Endothelial cell (in vitro differentiated cells): Measurements from ENCODE around the gene ARHGEF5. TPM values are rescaled to one million over a fixed set of nuclear protein-coding genes. Genes with fewer than 3 reads are reported as not detected.

Experiments used
- DNase-seq: peaks from one replicate; pipeline ENCODE4 v3.0.0; 2021; ENCODE audit warnings: low spot score
- H3K27ac Mint-ChIP-seq: one replicate; pipeline ENCODE4 v1.8.0; 2021; ENCODE audit warnings: mixed read lengths, inconsistent platforms; ENCODE audit not compliant: unreplicated experiment
- H3K27me3 Mint-ChIP-seq: one replicate; pipeline ENCODE4 v1.8.0; 2021; ENCODE audit warnings: mild to moderate bottlenecking, moderate library complexity, mixed read lengths, inconsistent platforms; ENCODE audit not compliant: unreplicated experiment
- H3K36me3 Mint-ChIP-seq: one replicate; pipeline ENCODE4 v1.8.0; 2021; ENCODE audit warnings: mild to moderate bottlenecking, low read depth, mixed read lengths, inconsistent platforms; ENCODE audit not compliant: unreplicated experiment
- H3K4me1 Mint-ChIP-seq: one replicate; pipeline ENCODE4 v1.8.0; 2021; ENCODE audit warnings: mild to moderate bottlenecking, mixed read lengths, inconsistent platforms; ENCODE audit not compliant: unreplicated experiment
- H3K4me3 Mint-ChIP-seq: one replicate; pipeline ENCODE4 v1.8.0; 2021; ENCODE audit warnings: mild to moderate bottlenecking, mixed read lengths, inconsistent platforms; ENCODE audit not compliant: unreplicated experiment
- H3K9me3 Mint-ChIP-seq: one replicate; pipeline ENCODE4 v1.8.0; 2021; ENCODE audit warnings: mixed read lengths, inconsistent platforms; ENCODE audit not compliant: unreplicated experiment
- CTCF ChIP-seq: fragments of 200-600 bp; sonication (generic); IDR thresholded peaks from one replicate; pipeline ENCODE4 v1.5.0; 2021; ENCODE audit warnings: antibody characterized with exemption; ENCODE audit not compliant: unreplicated experiment
- total RNA-seq: library from RNA; stranded (reverse); fragmentation: NEBNext Ultra II Directional; extraction: Animal tissue kit (Norgen Biotek cat#: 25700); gene quantifications from one replicate; pipeline ENCODE4 v1.2.1, GENCODE V29; 2021; ENCODE audit not compliant: unreplicated experiment

Gene ARHGEF5
- total RNA-seq, 1 donor from 2014 or later = 11.9 TPM

GRCh38 chr7:144404946-144405345, 49.7 kb downstream of the ARHGEF5 start:
- H3K27me3 Mint-ChIP-seq = peaks cover 7% of the 10 kb centered on the region
- no peak overlapping the region for H3K4me3 Mint-ChIP-seq
- H3K27ac Mint-ChIP-seq = no peak overlapping the region
- H3K4me1 Mint-ChIP-seq = peaks cover 4% of the 10 kb centered on the region
- no peaks in the 10 kb centered on the region for H3K9me3 Mint-ChIP-seq
- H3K36me3 Mint-ChIP-seq = no peaks in the 10 kb centered on the region
- no peak for DNase-seq
- no peak for TF ChIP-seq CTCF

DNA sequence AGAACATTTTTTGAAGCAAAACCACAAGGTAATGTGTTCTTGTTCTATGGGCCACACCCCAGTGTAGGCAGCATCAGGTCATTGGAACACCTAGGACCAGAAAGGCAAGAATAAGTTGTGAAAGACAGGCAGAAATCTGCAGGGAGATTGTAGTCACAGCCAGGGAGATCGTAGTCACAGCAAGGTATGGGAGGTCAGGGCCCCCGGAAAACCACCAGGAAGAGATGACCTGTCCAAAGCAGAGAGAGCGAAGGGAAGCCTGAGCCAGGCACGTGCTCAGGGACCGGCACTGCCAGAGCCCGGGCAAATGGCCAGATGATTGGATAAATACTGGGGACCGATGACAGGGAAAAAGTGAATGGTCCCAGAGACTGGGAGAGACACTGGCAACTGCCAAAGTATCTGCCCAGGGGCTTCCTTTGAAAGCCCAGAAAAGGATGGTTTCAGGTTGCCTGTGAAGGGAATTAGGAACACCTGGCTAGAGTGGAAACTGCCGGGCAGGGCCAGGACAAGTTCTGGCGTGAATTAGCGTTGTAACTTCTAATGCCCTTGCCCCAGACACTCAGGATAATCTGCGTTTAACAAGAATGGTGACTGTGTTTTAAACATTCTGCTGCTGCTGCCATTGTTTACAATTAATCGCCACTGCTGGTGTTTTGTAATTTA, 52.2 kb downstream of the ARHGEF5 start:
- Mint-ChIP-seq H3K4me3 (no peak overlapping the region), H3K27me3 (peaks cover 6% of the 10 kb centered on the region), H3K4me1 (no peaks in the 10 kb centered on the region), H3K9me3 (no peaks in the 10 kb centered on the region), H3K36me3 (no peaks in the 10 kb centered on the region), H3K27ac (no peak overlapping the region)
- no peak for DNase-seq
- TF ChIP-seq CTCF = no peak

- no peak for TF ChIP-seq CTCF
- peaks cover 4% of the 10 kb centered on the region for H3K27me3 Mint-ChIP-seq
- H3K4me1 Mint-ChIP-seq = no peaks in the 10 kb centered on the region
- H3K4me3 Mint-ChIP-seq = no peak overlapping the region
- H3K27ac Mint-ChIP-seq = no peak overlapping the region
- no peaks in the 10 kb centered on the region for H3K36me3 Mint-ChIP-seq
- no peak for DNase-seq
- H3K9me3 Mint-ChIP-seq = no peaks in the 10 kb centered on the region
Observed at GRCh38 chr7:144408121-144408520, 52.9 kb downstream of the ARHGEF5 start.

DNA sequence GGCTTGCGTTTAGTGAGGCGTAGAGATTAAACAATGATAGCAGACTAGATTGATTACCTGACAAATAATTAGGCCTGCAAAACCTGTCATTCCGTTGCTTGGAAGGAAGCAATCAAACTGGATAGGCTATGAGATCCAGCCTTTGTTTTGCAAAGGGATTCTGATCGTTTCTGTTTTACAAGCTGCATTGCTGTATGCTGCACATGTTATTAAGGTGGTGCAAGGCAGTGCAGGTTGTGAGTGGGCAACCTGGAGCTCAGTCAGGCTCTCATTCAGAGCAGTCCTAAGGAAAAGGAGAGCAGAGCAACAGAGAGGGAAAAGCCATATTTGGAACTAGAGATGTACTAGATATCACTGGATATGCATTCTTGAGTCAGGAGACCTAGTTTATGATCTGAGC, 55.2 kb downstream of the ARHGEF5 start:
- no peak for TF ChIP-seq CTCF
- H3K36me3 Mint-ChIP-seq = no peaks in the 10 kb centered on the region
- no peaks in the 10 kb centered on the region for H3K4me1 Mint-ChIP-seq
- no peaks in the 10 kb centered on the region for H3K9me3 Mint-ChIP-seq
- peaks cover 1% of the 10 kb centered on the region for H3K27me3 Mint-ChIP-seq
- no peak for DNase-seq
- H3K27ac Mint-ChIP-seq = no peak overlapping the region
- no peak overlapping the region for H3K4me3 Mint-ChIP-seq

DNA sequence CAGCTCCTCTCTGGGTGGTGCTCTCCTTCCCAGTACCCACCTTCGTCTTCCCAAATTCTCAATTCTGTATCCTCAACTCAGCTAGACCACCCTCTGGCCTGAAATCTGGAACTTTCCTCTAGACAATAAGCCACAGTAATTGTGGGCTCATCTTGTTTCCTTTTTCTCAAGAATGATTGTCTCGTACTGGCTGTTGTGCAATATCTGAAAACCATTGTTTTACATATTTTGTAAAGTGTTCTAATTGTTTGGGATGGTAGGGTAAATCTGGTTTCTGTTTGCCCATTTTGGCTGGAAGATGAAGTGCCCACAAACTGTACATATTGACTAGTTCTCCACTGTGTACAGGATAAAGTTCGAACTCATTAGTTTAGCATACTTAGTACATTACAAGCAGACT, 59.6 kb downstream of the ARHGEF5 start:
- H3K27me3 Mint-ChIP-seq = peaks cover 2% of the 10 kb centered on the region
- TF ChIP-seq CTCF = no peak
- DNase-seq = no peak
- peaks cover 5% of the 10 kb centered on the region for H3K9me3 Mint-ChIP-seq
- no peak overlapping the region for H3K27ac Mint-ChIP-seq
- H3K36me3 Mint-ChIP-seq = peaks cover 3% of the 10 kb centered on the region
- no peaks in the 10 kb centered on the region for H3K4me1 Mint-ChIP-seq
- no peak overlapping the region for H3K4me3 Mint-ChIP-seq
